PC-9 (cell line): Measurements from ENCODE around the gene UNC13A.

Experiments
- CTCF ChIP-seq: fragments of 200-600 bp; sonication (generic); conservative IDR thresholded peaks from 2 replicates; pipeline ENCODE4 v1.6.1; 2017; ENCODE audit warnings: mixed run types, antibody characterized with exemption, mild to moderate bottlenecking, moderate library complexity
- EZH2 ChIP-seq: fragments of 200-600 bp; sonication (generic); IDR thresholded peaks from 2 replicates; pipeline ENCODE4 v1.8.0; 2017; ENCODE audit warnings: antibody characterized with exemption, low read depth

DNA sequence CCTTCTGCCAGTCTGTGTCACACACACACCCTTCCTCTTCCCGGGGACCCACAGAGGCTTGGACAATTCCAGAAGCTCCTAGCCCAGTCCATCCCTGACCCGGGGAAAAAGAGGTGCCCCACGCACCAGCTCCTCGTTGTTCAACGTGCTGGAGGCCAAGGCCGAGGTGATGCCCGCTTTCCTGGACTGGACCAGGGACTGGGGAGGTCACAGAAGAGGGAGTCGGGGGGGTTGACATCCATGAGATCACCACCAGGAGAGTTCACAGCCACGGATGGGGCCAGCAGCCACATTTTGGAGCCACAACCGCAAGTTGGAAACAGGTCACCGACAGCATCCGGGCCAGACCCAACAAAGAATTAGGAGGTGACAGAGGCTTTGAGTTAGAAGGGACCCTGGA lies 39.4 kb downstream of the UNC13A start:
- TF ChIP-seq EZH2 (no peak), CTCF (no peak)
